ENCODE measurements around the gene SEPTIN10. TPM values are rescaled to one million over a fixed set of nuclear protein-coding genes. Genes with fewer than 3 reads are reported as not detected.
A peak's percentile ranks its signal among the peaks of the same experiment; 100 is the strongest.
"Not testable (repeated sequence)": the region's sequence is repeated elsewhere in the genome, so short reads cannot be mapped to it uniquely, and the experiment has no call there.

The SEPTIN10 gene
- polyA plus RNA-seq, 2 donors: 44.8 to 45.9 TPM

DNA sequence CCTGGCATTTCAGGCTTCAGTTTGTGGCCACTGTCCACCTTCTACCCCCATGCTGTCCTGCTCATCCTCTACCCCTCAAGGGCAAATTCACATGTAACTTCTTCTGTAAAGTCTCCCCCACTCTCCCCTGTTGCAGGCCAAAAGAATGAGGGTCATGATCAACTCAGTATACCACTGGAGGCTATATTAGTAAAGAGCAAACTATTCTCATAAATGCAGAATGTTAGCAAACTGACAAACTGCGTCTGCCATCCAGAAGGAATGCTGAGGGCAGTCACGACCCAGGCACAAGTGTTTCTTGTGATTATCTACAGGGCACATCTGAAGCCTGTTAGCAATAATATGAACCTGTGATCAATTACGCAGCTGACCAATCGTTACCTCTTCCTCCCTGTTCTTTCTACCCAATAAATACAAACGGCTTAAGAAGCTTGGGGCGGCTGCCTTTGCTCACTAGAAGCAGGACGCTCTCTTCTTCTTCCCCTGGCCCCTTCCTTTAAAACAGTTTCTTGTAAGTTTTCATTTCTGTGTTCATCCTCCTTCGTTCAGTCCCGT lies 58.3 kb downstream of the SEPTIN10 start:
- Histone ChIP-seq H3K4me1 (ENCODE audit: control insufficient read depth in 2 of 2, insufficient read depth in 2 of 2, low read length in 1 of 2) (no peaks in the 10 kb centered on the region), H3K36me3 (ENCODE audit: control insufficient read depth in 2 of 2, insufficient read depth in 2 of 2, low read length in 1 of 2) (peaks cover 0 to 2% of the 10 kb centered on the region in 2 donors), H3K27me3 (ENCODE audit: control insufficient read depth in 1 of 2, insufficient read depth in 2 of 2, low read length in 2 of 2) (no peaks in the 10 kb centered on the region), H3K9me3 (ENCODE audit: control insufficient read depth in 2 of 2, insufficient read depth in 1 of 2, low read depth in 1 of 2, low read length in 1 of 2) (no peaks in the 10 kb centered on the region), H3K27ac (ENCODE audit: low read depth in 2 of 2, low read length in 1 of 2) (no peak overlapping the region), H3K4me3 (ENCODE audit: low read depth in 1 of 2, low read length in 2 of 2) (no peak overlapping the region)
- 89 to 91% methylated on average over 9 of the region's 9 CpGs for WGBS, 2 donors

DNA sequence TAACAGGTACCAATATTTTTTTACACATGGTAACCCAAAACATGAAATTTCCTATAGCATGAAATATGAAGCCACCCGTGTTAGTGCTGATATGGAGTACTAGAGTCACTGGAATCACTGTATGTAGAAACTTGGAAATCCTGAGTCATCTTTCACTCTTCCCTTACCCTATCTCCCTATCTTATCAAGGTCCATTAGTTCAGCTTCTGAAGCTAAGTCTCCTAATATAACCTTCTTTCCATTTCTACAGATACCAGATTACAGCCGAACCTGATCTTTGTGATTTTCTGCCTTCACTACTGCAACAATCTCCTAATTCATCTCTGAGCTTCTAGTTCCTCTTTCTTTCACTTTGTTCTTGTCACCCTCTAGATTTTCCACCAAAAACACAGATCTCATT lies 59.0 kb downstream of the SEPTIN10 start:
- Histone ChIP-seq H3K27ac (ENCODE audit: low read depth in 2 of 2, low read length in 1 of 2) (no peak overlapping the region), H3K36me3 (ENCODE audit: control insufficient read depth in 2 of 2, insufficient read depth in 2 of 2, low read length in 1 of 2) (peaks cover 0 to 2% of the 10 kb centered on the region in 2 donors), H3K4me1 (ENCODE audit: control insufficient read depth in 2 of 2, insufficient read depth in 2 of 2, low read length in 1 of 2) (no peaks in the 10 kb centered on the region), H3K27me3 (ENCODE audit: control insufficient read depth in 1 of 2, insufficient read depth in 2 of 2, low read length in 2 of 2) (no peaks in the 10 kb centered on the region), H3K4me3 (ENCODE audit: low read depth in 1 of 2, low read length in 2 of 2) (no peak overlapping the region), H3K9me3 (ENCODE audit: control insufficient read depth in 2 of 2, insufficient read depth in 1 of 2, low read depth in 1 of 2, low read length in 1 of 2) (no peaks in the 10 kb centered on the region)
- 75 to 80% methylated on average over 2 of the region's 2 CpGs for WGBS, 2 donors

DNA sequence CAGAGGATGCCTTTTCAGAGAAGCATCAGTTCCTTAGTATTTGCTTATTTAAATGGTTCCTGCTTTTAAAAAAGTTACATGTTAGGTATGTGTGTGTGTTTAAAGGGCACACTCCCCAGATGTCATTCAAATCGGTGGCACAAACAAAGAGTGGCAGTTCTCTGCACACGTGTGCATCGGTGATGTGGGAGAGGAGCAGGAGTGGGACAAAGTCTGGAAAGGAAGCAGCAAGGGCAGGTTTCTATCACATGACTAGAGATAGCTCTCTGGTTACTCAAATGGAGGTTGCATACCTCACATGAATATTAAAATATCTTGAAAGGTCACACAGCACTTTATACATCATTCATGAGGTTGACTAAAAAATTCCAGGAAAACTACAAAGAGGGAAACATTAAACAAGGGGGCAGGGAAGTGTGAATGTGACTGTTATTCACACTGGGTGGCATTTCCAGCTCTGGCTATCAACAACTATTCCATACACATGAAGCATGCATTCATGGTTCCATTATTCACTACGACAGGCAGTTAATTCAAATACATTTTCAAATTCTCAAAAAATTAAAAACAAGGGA lies 64.7 kb downstream of the SEPTIN10 start:
- H3K9me3 ChIP-seq (ENCODE audit: control insufficient read depth in 2 of 2, insufficient read depth in 1 of 2, low read depth in 1 of 2, low read length in 1 of 2): no peaks in the 10 kb centered on the region
- no peak overlapping the region for H3K27ac ChIP-seq (ENCODE audit: low read depth in 2 of 2, low read length in 1 of 2)
- no peaks in the 10 kb centered on the region for H3K4me1 ChIP-seq (ENCODE audit: control insufficient read depth in 2 of 2, insufficient read depth in 2 of 2, low read length in 1 of 2)
- H3K36me3 ChIP-seq (ENCODE audit: control insufficient read depth in 2 of 2, insufficient read depth in 2 of 2, low read length in 1 of 2): no peaks in the 10 kb centered on the region
- no peak overlapping the region for H3K4me3 ChIP-seq (ENCODE audit: low read depth in 1 of 2, low read length in 2 of 2)
- WGBS, 2 donors: 80 to 82% methylated on average over 4 of the region's 4 CpGs
- H3K27me3 ChIP-seq (ENCODE audit: control insufficient read depth in 1 of 2, insufficient read depth in 2 of 2, low read length in 2 of 2): no peaks in the 10 kb centered on the region

DNA sequence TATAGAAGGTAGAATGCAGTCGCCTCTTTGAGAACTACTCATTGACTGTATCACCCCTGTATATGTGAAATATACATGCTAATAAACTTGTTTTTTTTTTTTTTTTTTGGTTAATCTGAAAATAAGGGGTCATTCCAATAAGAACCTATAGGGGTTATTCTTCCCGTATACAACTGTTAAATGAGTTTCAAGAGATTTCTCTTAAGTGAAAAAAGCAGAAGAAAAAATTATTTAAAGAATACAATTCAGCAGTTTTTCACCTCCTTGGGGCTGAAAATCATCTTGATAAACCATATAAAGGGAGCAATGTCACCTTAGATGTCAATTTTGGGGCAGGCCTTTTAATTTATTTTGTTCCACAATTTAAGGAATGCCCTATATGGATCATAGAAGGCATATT lies 66.5 kb downstream of the SEPTIN10 start:
- no peaks in the 10 kb centered on the region for H3K36me3 ChIP-seq (ENCODE audit: control insufficient read depth in 2 of 2, insufficient read depth in 2 of 2, low read length in 1 of 2)
- H3K4me1 ChIP-seq (ENCODE audit: control insufficient read depth in 2 of 2, insufficient read depth in 2 of 2, low read length in 1 of 2): no peaks in the 10 kb centered on the region
- no peaks in the 10 kb centered on the region for H3K27me3 ChIP-seq (ENCODE audit: control insufficient read depth in 1 of 2, insufficient read depth in 2 of 2, low read length in 2 of 2)
- WGBS, 2 donors: 84% methylated on average over 2 of the region's 2 CpGs
- H3K27ac ChIP-seq (ENCODE audit: low read depth in 2 of 2, low read length in 1 of 2): no peak overlapping the region
- no peak overlapping the region for H3K4me3 ChIP-seq (ENCODE audit: low read depth in 1 of 2, low read length in 2 of 2)
- no peaks in the 10 kb centered on the region for H3K9me3 ChIP-seq (ENCODE audit: control insufficient read depth in 2 of 2, insufficient read depth in 1 of 2, low read depth in 1 of 2, low read length in 1 of 2)

DNA sequence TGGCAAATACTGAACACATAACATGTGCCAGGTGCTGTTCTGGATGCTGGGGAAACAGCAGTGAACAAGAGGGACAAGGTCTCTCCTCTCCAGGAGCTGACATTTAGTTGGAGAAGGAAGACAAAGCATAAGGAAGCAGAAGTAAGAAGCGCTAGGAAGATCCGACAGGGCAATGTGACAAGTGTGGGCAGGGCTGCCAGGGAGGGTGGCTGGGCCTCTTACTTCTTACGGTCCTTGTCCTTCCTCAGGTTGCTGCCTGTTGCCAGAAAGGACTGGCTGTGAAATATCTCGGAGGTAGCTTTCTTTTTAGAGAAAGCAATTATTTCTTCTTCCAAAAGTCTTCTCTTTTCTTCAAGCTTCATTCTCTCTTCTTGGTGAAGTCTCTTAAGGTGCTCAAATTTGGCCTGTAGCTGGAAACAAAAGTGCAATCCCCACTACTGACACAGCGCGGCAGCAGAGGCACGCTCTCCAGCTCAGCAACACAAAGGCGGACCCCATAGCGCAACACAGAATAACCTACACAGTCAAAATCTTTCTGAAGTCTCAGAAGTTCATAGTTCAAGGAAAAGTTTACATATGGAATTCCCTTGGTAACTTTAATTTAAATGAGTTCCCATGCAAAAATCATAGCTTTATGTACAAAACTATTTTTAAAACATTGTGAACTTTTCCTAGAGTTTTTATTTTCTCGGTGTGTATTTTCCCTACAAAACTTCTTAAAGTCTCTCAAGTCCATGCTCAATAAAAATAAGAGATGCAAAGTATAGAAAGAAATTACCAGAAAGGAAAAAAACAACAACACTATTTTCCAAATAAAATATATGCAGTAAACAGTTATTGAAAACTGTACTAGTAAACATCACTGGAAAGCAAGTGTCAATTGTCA lies 67.7 kb downstream of the SEPTIN10 start:
- Histone ChIP-seq H3K9me3 (ENCODE audit: control insufficient read depth in 2 of 2, insufficient read depth in 1 of 2, low read depth in 1 of 2, low read length in 1 of 2) (no peaks in the 10 kb centered on the region), H3K27ac (ENCODE audit: low read depth in 2 of 2, low read length in 1 of 2) (peak overlapping the region in 1 of 2 donors; percentile 65), H3K27me3 (ENCODE audit: control insufficient read depth in 1 of 2, insufficient read depth in 2 of 2, low read length in 2 of 2) (no peaks in the 10 kb centered on the region), H3K4me1 (ENCODE audit: control insufficient read depth in 2 of 2, insufficient read depth in 2 of 2, low read length in 1 of 2) (peaks cover 0 to 2% of the 10 kb centered on the region in 2 donors), H3K4me3 (ENCODE audit: low read depth in 1 of 2, low read length in 2 of 2) (no peak overlapping the region), H3K36me3 (ENCODE audit: control insufficient read depth in 2 of 2, insufficient read depth in 2 of 2, low read length in 1 of 2) (peaks cover 3 to 4% of the 10 kb centered on the region in 2 donors)
- 27 to 32% methylated on average over 10 of the region's 10 CpGs for WGBS, 2 donors

DNA sequence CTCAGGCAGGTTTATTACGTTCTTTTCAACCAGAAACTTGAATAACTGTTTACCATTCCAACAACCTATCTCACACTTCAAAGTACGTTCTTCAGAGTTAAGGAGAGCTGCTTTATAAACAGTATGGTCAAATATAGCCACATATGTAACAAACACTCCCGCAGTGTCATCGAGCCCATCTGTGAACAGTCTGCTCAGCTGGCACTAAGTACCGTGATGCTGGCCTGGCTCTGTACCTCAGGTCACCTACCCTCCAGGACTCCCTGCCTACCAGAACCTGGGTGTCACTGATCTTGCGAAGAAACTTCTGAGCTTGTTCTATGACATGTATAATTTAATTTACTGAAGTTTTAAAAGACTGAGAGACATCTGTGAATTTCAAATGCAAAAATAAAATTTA lies 71.4 kb downstream of the SEPTIN10 start:
- Histone ChIP-seq H3K9me3 (ENCODE audit: control insufficient read depth in 2 of 2, insufficient read depth in 1 of 2, low read depth in 1 of 2, low read length in 1 of 2) (no peaks in the 10 kb centered on the region), H3K36me3 (ENCODE audit: control insufficient read depth in 2 of 2, insufficient read depth in 2 of 2, low read length in 1 of 2) (peaks cover 3 to 4% of the 10 kb centered on the region in 2 donors), H3K4me3 (ENCODE audit: low read depth in 1 of 2, low read length in 2 of 2) (no peak overlapping the region), H3K27ac (ENCODE audit: low read depth in 2 of 2, low read length in 1 of 2) (no peak overlapping the region), H3K4me1 (ENCODE audit: control insufficient read depth in 2 of 2, insufficient read depth in 2 of 2, low read length in 1 of 2) (peaks cover 0 to 2% of the 10 kb centered on the region in 2 donors), H3K27me3 (ENCODE audit: control insufficient read depth in 1 of 2, insufficient read depth in 2 of 2, low read length in 2 of 2) (no peaks in the 10 kb centered on the region)
- WGBS, 2 donors: 85 to 88% methylated on average over 6 of the region's 6 CpGs

DNA sequence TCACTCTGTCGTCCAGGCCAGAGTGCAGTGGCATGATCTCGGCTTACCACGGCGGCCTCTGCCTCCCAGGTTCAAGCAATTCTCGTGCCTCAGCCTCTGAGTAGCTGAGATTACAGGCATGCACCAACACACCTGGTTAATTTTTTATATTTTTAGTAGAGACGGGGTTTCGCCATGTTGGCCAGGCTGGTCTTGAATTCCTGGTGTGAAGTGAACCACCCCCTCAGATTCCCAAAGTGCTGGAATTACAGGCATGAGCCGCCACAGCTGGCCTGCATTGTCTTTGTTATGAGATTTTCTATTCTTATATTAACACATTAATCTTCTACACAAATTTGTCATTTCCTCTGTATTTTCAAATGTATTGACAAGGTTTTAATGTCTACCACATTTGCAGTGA lies 75.2 kb downstream of the SEPTIN10 start:
- H3K36me3 ChIP-seq (ENCODE audit: control insufficient read depth in 2 of 2, insufficient read depth in 2 of 2, low read length in 1 of 2): peaks cover 3 to 4% of the 10 kb centered on the region in 2 donors
- no peak overlapping the region for H3K27ac ChIP-seq (ENCODE audit: low read depth in 2 of 2, low read length in 1 of 2)
- H3K4me3 ChIP-seq (ENCODE audit: low read depth in 1 of 2, low read length in 2 of 2): no peak overlapping the region
- H3K9me3 ChIP-seq (ENCODE audit: control insufficient read depth in 2 of 2, insufficient read depth in 1 of 2, low read depth in 1 of 2, low read length in 1 of 2): no peaks in the 10 kb centered on the region
- H3K4me1 ChIP-seq (ENCODE audit: control insufficient read depth in 2 of 2, insufficient read depth in 2 of 2, low read length in 1 of 2): peaks cover 0 to 2% of the 10 kb centered on the region in 2 donors
- H3K27me3 ChIP-seq (ENCODE audit: control insufficient read depth in 1 of 2, insufficient read depth in 2 of 2, low read length in 2 of 2): no peaks in the 10 kb centered on the region
- WGBS, 2 donors: 81 to 83% methylated on average over 8 of the region's 8 CpGs

DNA sequence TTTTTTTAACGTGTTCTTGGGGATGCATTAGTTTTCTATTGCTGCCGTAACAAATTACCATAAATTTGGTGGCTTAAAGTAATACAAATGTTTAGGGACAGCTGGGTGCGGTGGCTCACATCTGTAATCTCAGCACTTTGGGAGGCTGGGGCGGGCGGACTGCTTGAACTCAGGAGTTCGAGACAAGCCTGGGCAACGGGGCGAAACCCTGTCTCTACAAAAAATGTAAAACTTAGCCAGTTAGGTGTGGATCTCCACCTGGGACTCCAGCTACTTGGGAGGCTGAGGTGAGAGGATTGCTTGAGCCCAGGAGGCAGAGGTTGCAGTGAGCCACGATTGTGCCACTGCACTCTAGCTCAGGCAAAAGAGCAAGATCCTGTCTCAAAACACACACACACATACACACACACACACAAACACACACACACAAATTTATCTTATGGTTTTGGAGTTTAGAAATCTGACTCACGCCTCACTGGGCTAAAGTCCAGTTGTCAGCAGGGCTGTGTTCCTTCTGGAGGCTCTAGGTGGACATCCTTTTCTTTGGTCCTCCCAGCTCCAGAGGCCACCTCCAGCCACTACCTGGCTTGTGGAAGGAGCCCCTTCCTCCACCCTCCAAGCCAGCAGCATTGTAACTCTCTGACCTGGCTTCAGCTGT lies 76.1 kb downstream of the SEPTIN10 start:
- no peak overlapping the region for H3K4me3 ChIP-seq (ENCODE audit: low read depth in 1 of 2, low read length in 2 of 2)
- no peaks in the 10 kb centered on the region for H3K9me3 ChIP-seq (ENCODE audit: control insufficient read depth in 2 of 2, insufficient read depth in 1 of 2, low read depth in 1 of 2, low read length in 1 of 2)
- WGBS, 2 donors: 75 to 80% methylated on average over 10 of the region's 10 CpGs
- H3K36me3 ChIP-seq (ENCODE audit: control insufficient read depth in 2 of 2, insufficient read depth in 2 of 2, low read length in 1 of 2): peaks cover 3 to 4% of the 10 kb centered on the region in 2 donors
- no peak overlapping the region for H3K27ac ChIP-seq (ENCODE audit: low read depth in 2 of 2, low read length in 1 of 2)
- H3K27me3 ChIP-seq (ENCODE audit: control insufficient read depth in 1 of 2, insufficient read depth in 2 of 2, low read length in 2 of 2): no peaks in the 10 kb centered on the region
- H3K4me1 ChIP-seq (ENCODE audit: control insufficient read depth in 2 of 2, insufficient read depth in 2 of 2, low read length in 1 of 2): peaks cover 0 to 2% of the 10 kb centered on the region in 2 donors

DNA sequence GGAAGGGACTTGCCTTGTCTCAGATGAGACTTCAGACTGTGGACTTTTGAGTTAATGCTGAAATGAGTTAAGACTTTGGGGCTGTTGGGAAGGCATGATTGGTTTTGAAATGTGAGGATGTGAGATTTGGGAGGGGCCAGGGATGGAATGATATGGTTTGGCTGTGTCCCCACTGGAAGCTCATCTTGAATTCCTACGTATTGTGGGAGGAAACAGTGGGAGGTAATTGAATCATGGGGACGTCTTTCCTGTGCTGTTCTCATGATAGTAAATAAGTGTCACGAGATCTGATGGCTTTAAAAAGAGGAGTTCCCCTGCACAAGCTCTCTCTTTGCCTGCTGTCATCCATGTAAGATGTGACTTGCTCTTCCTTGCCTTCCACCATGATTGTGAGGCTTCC lies 77.2 kb downstream of the SEPTIN10 start:
- 53 to 60% methylated on average over 3 of the region's 3 CpGs for WGBS, 2 donors
- not testable (repeated sequence) for H3K27ac ChIP-seq (ENCODE audit: low read depth in 2 of 2, low read length in 1 of 2); H3K36me3 ChIP-seq (ENCODE audit: control insufficient read depth in 2 of 2, insufficient read depth in 2 of 2, low read length in 1 of 2); H3K4me1 ChIP-seq (ENCODE audit: control insufficient read depth in 2 of 2, insufficient read depth in 2 of 2, low read length in 1 of 2); H3K9me3 ChIP-seq (ENCODE audit: control insufficient read depth in 2 of 2, insufficient read depth in 1 of 2, low read depth in 1 of 2, low read length in 1 of 2); H3K4me3 ChIP-seq (ENCODE audit: low read depth in 1 of 2, low read length in 2 of 2); H3K27me3 ChIP-seq (ENCODE audit: control insufficient read depth in 1 of 2, insufficient read depth in 2 of 2, low read length in 2 of 2)
